ENCODE results near the gene ANKH.

Gene ANKH

GRCh38 chr5:14664270-14665100, 207.1 kb downstream of the ANKH start, which contains the start of gene OTULIN:
Gene OTULIN, plus strand, starts transcription at chr5:14664718. Its CDS starts 108 bp downstream, at chr5:14664826.
- DNase-seq (ENCODE audit: low spot score) = peak; percentile 92

- peak; percentile 39 for DNase-seq (ENCODE audit: low spot score)
These were observed 207.8 kb downstream of the ANKH start for GRCh38 chr5:14663734-14664269.

GRCh38 chr5:14662721-14663260, 208.8 kb downstream of the ANKH start:
- no peak for DNase-seq (ENCODE audit: low spot score)

- DNase-seq (ENCODE audit: low spot score) = no peak
These were observed 210.7 kb downstream of the ANKH start for GRCh38 chr5:14660833-14661232.

- DNase-seq (ENCODE audit: low spot score) = no peak
These were observed 211.6 kb downstream of the ANKH start for GRCh38 chr5:14659821-14660607.

- no peak for DNase-seq (ENCODE audit: low spot score)
These were observed 214.7 kb downstream of the ANKH start for GRCh38 chr5:14656898-14657297.

GRCh38 chr5:14655146-14655741, 216.3 kb downstream of the ANKH start:
- DNase-seq (ENCODE audit: low spot score) = no peak

Data from SW480 (cell line).